OCI-LY7 (cell line): ENCODE results near the gene SYNPO. TPM values are rescaled to one million over a fixed set of nuclear protein-coding genes. Genes with fewer than 3 reads are reported as not detected.

Experiments
- BruUV-seq: library from RNA; stranded (reverse); fragments of 400-500 nt; replicated peaks from 2 replicates; lab custom pipeline; 2021; lab: Mats Ljungman, UMichigan
- CTCF ChIA-PET: fragments of 300-600 bp; sonication (Branson Sonifier 250); formaldehyde crosslinking; loops from one replicate; lab custom pipeline; 2022; ENCODE audit warnings: antibody characterized with exemption; ENCODE audit not compliant: unreplicated experiment; lab: Charles Lee
- POLR2A ChIA-PET: fragments of 300-600 bp; sonication (Branson Sonifier 250); formaldehyde crosslinking; loops from one replicate; lab custom pipeline; 2022; ENCODE audit warnings: antibody characterized with exemption; lab: Charles Lee
- DNase-seq: peaks from one replicate; pipeline ENCODE4 v3.0.0-alpha.2; 2015; ENCODE audit warnings: low spot score
- H2AFZ ChIP-seq: fragments of 200-600 bp; sonication (generic), shearing (Covaris generic); 2 replicates; pipeline ENCODE4 v1.6.1; 2014; ENCODE audit warnings: mild to moderate bottlenecking, antibody characterized with exemption, low read length, moderate library complexity
- H3K27ac ChIP-seq: fragments of 200-600 bp; sonication (generic); 2 replicates; pipeline ENCODE4 v1.5.1; 2014; ENCODE audit warnings: mixed run types, low read depth, mild to moderate bottlenecking, moderate library complexity, low read length, inconsistent platforms; ENCODE audit not compliant: poor library complexity, severe bottlenecking
- H3K36me3 ChIP-seq: fragments of 200-600 bp; sonication (generic); 2 replicates; pipeline ENCODE4 v1.6.1; 2014; ENCODE audit warnings: mild to moderate bottlenecking, antibody characterized with exemption, low read length, moderate library complexity, mixed read lengths; ENCODE audit not compliant: insufficient read depth
- H3K4me1 ChIP-seq: fragments of 200-600 bp; sonication (generic); 2 replicates; pipeline ENCODE4 v1.5.1; 2014; ENCODE audit warnings: mild to moderate bottlenecking, low read length; ENCODE audit not compliant: insufficient read depth, poor library complexity, severe bottlenecking
- H3K4me2 ChIP-seq: fragments of 200-600 bp; sonication (generic); 2 replicates; pipeline ENCODE4 v1.6.1; 2014; ENCODE audit warnings: mild to moderate bottlenecking, low read length
- H3K4me3 ChIP-seq: fragments of 200-600 bp; sonication (generic); 2 replicates; pipeline ENCODE4 v1.5.1; 2014; ENCODE audit warnings: mild to moderate bottlenecking, low read depth, low read length; ENCODE audit not compliant: poor library complexity, severe bottlenecking
- H3K79me2 ChIP-seq: fragments of 200-600 bp; sonication (generic); 2 replicates; pipeline ENCODE4 v1.6.1; 2016; ENCODE audit warnings: low read depth, mild to moderate bottlenecking, low read length, moderate library complexity, mixed read lengths; ENCODE audit not compliant: insufficient read depth
- H3K9me2 ChIP-seq: fragments of 200-600 bp; sonication (generic); 2 replicates; pipeline ENCODE4 v1.6.1; 2016; ENCODE audit warnings: mild to moderate bottlenecking, low read length, mixed read lengths; ENCODE audit not compliant: insufficient read depth
- H3K9me3 ChIP-seq: fragments of 200-600 bp; sonication (generic); 2 replicates; pipeline ENCODE4 v1.6.1; 2014; ENCODE audit warnings: mild to moderate bottlenecking, mixed run types, low read length, mixed read lengths
- H4K20me1 ChIP-seq: fragments of 200-600 bp; sonication (generic); 2 replicates; pipeline ENCODE4 v1.6.1; 2014; ENCODE audit warnings: mild to moderate bottlenecking, antibody characterized with exemption, low read length, moderate library complexity, mixed read lengths; ENCODE audit not compliant: insufficient read depth
- CTCF ChIP-seq: fragments of 200-600 bp; sonication (generic); conservative IDR thresholded peaks from 2 replicates; pipeline ENCODE4 v1.5.1; 2014; ENCODE audit warnings: mild to moderate bottlenecking, antibody characterized with exemption, low read length, moderate library complexity, mixed read lengths
- EZH2phosphoT487 ChIP-seq: fragments of 200-600 bp; sonication (generic); IDR thresholded peaks from 2 replicates; pipeline ENCODE4 v1.6.1; 2018; ENCODE audit warnings: low read depth, borderline replicate concordance, mild to moderate bottlenecking, mixed run types, antibody characterized with exemption, low read length, moderate library complexity, mixed read lengths
- intact Hi-C: fragments of 100-400 bp; cut with micrococcal nuclease; formaldehyde crosslinking; loops from one replicate; pipeline ENCODE4 v1.10.0; 2022; ENCODE audit not compliant: unreplicated experiment
- total RNA-seq, 2 experiments: library from RNA; depleted of rRNA in 1 of 2; stranded (reverse); fragments of >200 nt in 1 of 2; shearing (Covaris generic) in 1 of 2; gene quantifications; 2 replicates each; pipeline ENCODE4 v1.2.3, GENCODE V29; 2014 to 2022

Gene SYNPO
- total RNA-seq, 2 experiments from 2014 or later: 0.08 TPM; not detected in 1

- Histone ChIP-seq H4K20me1 (no peaks in the 10 kb centered on the region), H3K4me2 (no peak overlapping the region), H3K9me2 (no peaks in the 10 kb centered on the region), H3K4me3 (no peak overlapping the region), H3K79me2 (no peaks in the 10 kb centered on the region), H3K4me1 (no peaks in the 10 kb centered on the region), H3K27ac (no peak overlapping the region), H3K9me3 (no peaks in the 10 kb centered on the region), H2AFZ (no peak overlapping the region), H3K36me3 (no peaks in the 10 kb centered on the region)
- ChIA-PET CTCF (no interaction called here), POLR2A (interaction anchor here (0.6 kb wide), 1 partner anchor 294 kb away, joined by 3 read pairs; no protein-coding TSS in a partner anchor)
- intact Hi-C loops: no loop called here
- no peak for TF ChIP-seq CTCF
- TF ChIP-seq EZH2phosphoT487: no peak
- no TSS peak for BruUV-seq
- no peak for DNase-seq
Observed at GRCh38 chr5:150607105-150607504, 33.4 kb upstream of the SYNPO start.

GRCh38 chr5:150607991-150608390 lies 32.5 kb upstream of the SYNPO start:
- DNase-seq: no peak
- Histone ChIP-seq H3K9me2 (no peaks in the 10 kb centered on the region), H3K4me1 (no peaks in the 10 kb centered on the region), H3K36me3 (no peaks in the 10 kb centered on the region), H3K79me2 (no peaks in the 10 kb centered on the region), H3K4me3 (no peak overlapping the region), H4K20me1 (no peaks in the 10 kb centered on the region), H3K9me3 (no peaks in the 10 kb centered on the region), H3K4me2 (no peak overlapping the region), H3K27ac (no peak overlapping the region), H2AFZ (no peak overlapping the region)
- POLR2A ChIA-PET: no interaction called here
- intact Hi-C loops: no loop called here
- BruUV-seq: no TSS peak
- CTCF ChIA-PET: no interaction called here
- TF ChIP-seq CTCF: no peak
- no peak for TF ChIP-seq EZH2phosphoT487

- H4K20me1 ChIP-seq: no peaks in the 10 kb centered on the region
- intact Hi-C loops: no loop called here
- DNase-seq: no peak
- TF ChIP-seq EZH2phosphoT487 (no peak), CTCF (no peak)
- H3K4me1 ChIP-seq: no peaks in the 10 kb centered on the region
- no peak overlapping the region for H3K4me3 ChIP-seq
- H3K9me3 ChIP-seq: no peaks in the 10 kb centered on the region
- ChIA-PET CTCF (no interaction called here), POLR2A (interaction anchor here (0.6 to 0.9 kb wide), 3 partner anchors 52 to 1152 kb away, joined by 3 to 5 read pairs (median 3); partner anchors contain the start of gene MYOZ3)
- H3K9me2 ChIP-seq: no peaks in the 10 kb centered on the region
- H3K79me2 ChIP-seq: no peaks in the 10 kb centered on the region
- H2AFZ ChIP-seq: no peak overlapping the region
- H3K4me2 ChIP-seq: no peak overlapping the region
- no peaks in the 10 kb centered on the region for H3K36me3 ChIP-seq
- H3K27ac ChIP-seq: no peak overlapping the region
- BruUV-seq: no TSS peak
Observed at GRCh38 chr5:150608991-150609390, 31.5 kb upstream of the SYNPO start.
